Measurements from ENCODE around the gene NFATC1. TPM values are rescaled to one million over a fixed set of nuclear protein-coding genes. Genes with fewer than 3 reads are reported as not detected.

The NFATC1 gene
- total RNA-seq, 4 donors from 2014 or later: 2.1 to 41.3 (median 7.6) TPM

GRCh38 chr18:79472176-79472575 is 76.4 kb downstream of the NFATC1 start:
- Histone ChIP-seq H3K27me3 (no peaks in the 10 kb centered on the region), H3K36me3 (peaks cover 0 to 7% (median 0%) of the 10 kb centered on the region in 3 donors), H3K4me3 (no peak overlapping the region), H3K4me1 (no peaks in the 10 kb centered on the region), H3K9me3 (no peaks in the 10 kb centered on the region), H3K27ac (no peak overlapping the region)
- TF ChIP-seq CTCF (IDR thresholded peaks at IDR 0.05): no peak
- no peak for TF ChIP-seq POLR2A (IDR thresholded peaks at IDR 0.05)
- no peak for DNase-seq

GRCh38 chr18:79472946-79473345 is 77.2 kb downstream of the NFATC1 start:
- no peak for DNase-seq
- H3K9me3 ChIP-seq: no peaks in the 10 kb centered on the region
- H3K36me3 ChIP-seq: peaks cover 0 to 7% (median 0%) of the 10 kb centered on the region in 3 donors
- no peak overlapping the region for H3K27ac ChIP-seq
- no peak overlapping the region for H3K4me3 ChIP-seq
- H3K27me3 ChIP-seq: no peaks in the 10 kb centered on the region
- TF ChIP-seq POLR2A (IDR thresholded peaks at IDR 0.05) (no peak), CTCF (IDR thresholded peaks at IDR 0.05) (no peak)
- no peaks in the 10 kb centered on the region for H3K4me1 ChIP-seq

GRCh38 chr18:79476031-79476917 is 80.5 kb downstream of the NFATC1 start:
- DNase-seq: no peak
- no peak for TF ChIP-seq CTCF (IDR thresholded peaks at IDR 0.05)
- no peak for TF ChIP-seq POLR2A (IDR thresholded peaks at IDR 0.05)
- no peaks in the 10 kb centered on the region for H3K9me3 ChIP-seq
- no peaks in the 10 kb centered on the region for H3K4me1 ChIP-seq
- no peaks in the 10 kb centered on the region for H3K27me3 ChIP-seq
- no peak overlapping the region for H3K27ac ChIP-seq
- peaks cover 0 to 11% (median 0%) of the 10 kb centered on the region in 3 donors for H3K36me3 ChIP-seq
- no peak overlapping the region for H3K4me3 ChIP-seq

GRCh38 chr18:79476918-79477571 is 81.3 kb downstream of the NFATC1 start:
- Histone ChIP-seq H3K4me3 (no peak overlapping the region), H3K9me3 (no peaks in the 10 kb centered on the region), H3K27ac (no peak overlapping the region), H3K4me1 (no peaks in the 10 kb centered on the region), H3K36me3 (peaks cover 0 to 11% (median 0%) of the 10 kb centered on the region in 3 donors), H3K27me3 (no peaks in the 10 kb centered on the region)
- no peak for DNase-seq
- TF ChIP-seq CTCF (IDR thresholded peaks at IDR 0.05) (no peak), POLR2A (IDR thresholded peaks at IDR 0.05) (no peak)

GRCh38 chr18:79477711-79478483 is 82.2 kb downstream of the NFATC1 start:
- DNase-seq: no peak

More at GRCh38 chr18:79477711-79478483, 82.2 kb downstream of the NFATC1 start:
- Histone ChIP-seq H3K36me3 (peaks cover 0 to 11% (median 0%) of the 10 kb centered on the region in 3 donors), H3K27me3 (no peaks in the 10 kb centered on the region), H3K4me1 (no peaks in the 10 kb centered on the region), H3K4me3 (no peak overlapping the region), H3K9me3 (no peaks in the 10 kb centered on the region), H3K27ac (no peak overlapping the region)
- TF ChIP-seq CTCF (IDR thresholded peaks at IDR 0.05) (no peak), POLR2A (IDR thresholded peaks at IDR 0.05) (no peak)
